Thyroid gland (tissue), 4 donors: ENCODE results near the gene FKBP14.

Experiments used
- CTCF ChIP-seq, 6 experiments: fragments of 200-600 bp in 3 of 6; fragments of 450-650 bp in 3 of 6; sonication (generic) in 3 of 6; IDR thresholded peaks; one replicate each; pipeline ENCODE4 v1.5.1; 2016 to 2019; ENCODE audit warnings: antibody characterized with exemption in 6 of 6, mild to moderate bottlenecking in 2 of 6, inconsistent platforms in 1 of 6, moderate library complexity in 1 of 6
- POLR2A ChIP-seq, 2 donors: fragments of 450-650 bp; IDR thresholded peaks; one replicate each; pipeline ENCODE4 v1.6.1; 2017; ENCODE audit warnings: antibody characterized with exemption in 2 of 2, mild to moderate bottlenecking in 2 of 2, moderate library complexity in 1 of 2

GRCh38 chr7:29995652-29996051 lies 30.9 kb downstream of the FKBP14 start:
- TF ChIP-seq CTCF (IDR thresholded peaks at IDR 0.05): no peak
- no peak for TF ChIP-seq POLR2A (IDR thresholded peaks at IDR 0.05)
